AG04449 (cell line): ENCODE measurements around the gene IGFBPL1.

Source experiments
- CTCF ChIA-PET: fragments of 350-600 bp; formaldehyde crosslinking; extraction: SDS; loops from one replicate; lab custom pipeline; 2021; ENCODE audit warnings: antibody characterized with exemption; lab: Yijun Ruan, JAX
- POLR2A ChIA-PET: fragments of 400-600, 350-600 bp; formaldehyde crosslinking; extraction: SDS; loops from one replicate; lab custom pipeline; 2020; ENCODE audit warnings: antibody characterized with exemption, inconsistent platforms; lab: Yijun Ruan, JAX
- DNase-seq: peaks from one replicate; pipeline ENCODE4 v3.0.0-alpha.2; 2010; ENCODE audit warnings: low read depth, low spot score
- H3K4me3 ChIP-seq: 2 replicates; pipeline ENCODE4 v1.5.1; 2011; ENCODE audit warnings: low read depth, mild to moderate bottlenecking, control low read depth, low read length
- TF ChIP-seq, protein P1 (sequence below): IDR thresholded peaks from one replicate; pipeline ENCODE4 v1.5.1; 2011; ENCODE audit warnings: mild to moderate bottlenecking, moderate library complexity, low read length, control low read depth, inconsistent platforms; ENCODE audit not compliant: insufficient read depth; ENCODE audit errors: missing control alignments

Gene IGFBPL1

DNA sequence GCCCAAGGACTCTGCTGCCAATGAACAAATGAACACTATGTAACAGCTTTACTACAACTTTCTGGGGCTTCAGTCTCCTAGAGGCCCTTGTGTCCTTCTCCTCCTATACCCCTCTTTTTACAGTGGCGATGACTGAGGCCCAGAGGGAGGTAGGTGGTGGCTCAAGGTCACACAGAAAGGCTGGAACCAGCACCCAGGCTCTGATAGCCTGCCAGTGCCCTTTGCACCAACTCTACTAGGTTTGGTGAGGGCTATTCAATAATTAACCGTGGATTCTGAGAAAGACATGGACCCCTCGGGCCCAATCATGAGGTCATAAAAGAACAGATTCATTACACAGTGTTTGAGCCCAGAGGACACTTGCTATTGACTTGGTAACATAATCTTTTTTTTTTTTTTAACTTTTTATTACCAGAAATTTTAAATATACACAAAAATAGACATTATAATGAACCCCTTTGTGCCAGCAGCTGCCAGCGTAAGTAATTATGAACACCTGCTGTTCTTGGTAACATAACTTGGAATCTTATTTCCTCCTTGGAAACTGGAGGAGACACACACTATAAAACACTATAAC, 37.8 kb downstream of the IGFBPL1 start:
- no peak for DNase-seq
- H3K4me3 ChIP-seq = no peak overlapping the region
- ChIA-PET CTCF (interaction anchor here (1.0 kb wide), 1 partner anchor 15 kb away, joined by 3 read pairs; no protein-coding TSS in a partner anchor), POLR2A (no interaction called here)
- TF ChIP-seq, protein P1, sequence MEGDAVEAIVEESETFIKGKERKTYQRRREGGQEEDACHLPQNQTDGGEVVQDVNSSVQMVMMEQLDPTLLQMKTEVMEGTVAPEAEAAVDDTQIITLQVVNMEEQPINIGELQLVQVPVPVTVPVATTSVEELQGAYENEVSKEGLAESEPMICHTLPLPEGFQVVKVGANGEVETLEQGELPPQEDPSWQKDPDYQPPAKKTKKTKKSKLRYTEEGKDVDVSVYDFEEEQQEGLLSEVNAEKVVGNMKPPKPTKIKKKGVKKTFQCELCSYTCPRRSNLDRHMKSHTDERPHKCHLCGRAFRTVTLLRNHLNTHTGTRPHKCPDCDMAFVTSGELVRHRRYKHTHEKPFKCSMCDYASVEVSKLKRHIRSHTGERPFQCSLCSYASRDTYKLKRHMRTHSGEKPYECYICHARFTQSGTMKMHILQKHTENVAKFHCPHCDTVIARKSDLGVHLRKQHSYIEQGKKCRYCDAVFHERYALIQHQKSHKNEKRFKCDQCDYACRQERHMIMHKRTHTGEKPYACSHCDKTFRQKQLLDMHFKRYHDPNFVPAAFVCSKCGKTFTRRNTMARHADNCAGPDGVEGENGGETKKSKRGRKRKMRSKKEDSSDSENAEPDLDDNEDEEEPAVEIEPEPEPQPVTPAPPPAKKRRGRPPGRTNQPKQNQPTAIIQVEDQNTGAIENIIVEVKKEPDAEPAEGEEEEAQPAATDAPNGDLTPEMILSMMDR = no peak

DNA sequence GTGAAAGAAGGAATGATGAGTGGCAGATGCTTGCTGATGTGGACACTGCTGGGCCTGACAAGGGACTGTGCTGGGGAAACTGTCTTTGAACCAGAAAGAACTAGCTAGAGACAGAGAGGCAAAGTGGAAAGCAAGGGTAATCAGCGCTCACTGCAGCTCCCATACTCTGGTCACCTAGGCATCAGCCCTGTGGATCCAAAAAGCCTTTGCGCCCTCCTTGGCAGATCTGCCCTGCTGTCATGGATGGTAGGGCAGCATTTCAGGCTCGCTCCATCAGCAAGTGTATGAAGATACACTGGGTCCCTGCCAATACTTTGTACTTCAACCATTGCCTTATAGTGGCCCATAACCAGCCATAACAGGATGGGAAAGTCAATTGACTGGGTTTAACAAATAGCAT, 38.4 kb downstream of the IGFBPL1 start:
- no peak for DNase-seq
- CTCF ChIA-PET = no interaction called here
- H3K4me3 ChIP-seq = no peak overlapping the region
- TF ChIP-seq, protein P1 = no peak
- POLR2A ChIA-PET = no interaction called here

DNA sequence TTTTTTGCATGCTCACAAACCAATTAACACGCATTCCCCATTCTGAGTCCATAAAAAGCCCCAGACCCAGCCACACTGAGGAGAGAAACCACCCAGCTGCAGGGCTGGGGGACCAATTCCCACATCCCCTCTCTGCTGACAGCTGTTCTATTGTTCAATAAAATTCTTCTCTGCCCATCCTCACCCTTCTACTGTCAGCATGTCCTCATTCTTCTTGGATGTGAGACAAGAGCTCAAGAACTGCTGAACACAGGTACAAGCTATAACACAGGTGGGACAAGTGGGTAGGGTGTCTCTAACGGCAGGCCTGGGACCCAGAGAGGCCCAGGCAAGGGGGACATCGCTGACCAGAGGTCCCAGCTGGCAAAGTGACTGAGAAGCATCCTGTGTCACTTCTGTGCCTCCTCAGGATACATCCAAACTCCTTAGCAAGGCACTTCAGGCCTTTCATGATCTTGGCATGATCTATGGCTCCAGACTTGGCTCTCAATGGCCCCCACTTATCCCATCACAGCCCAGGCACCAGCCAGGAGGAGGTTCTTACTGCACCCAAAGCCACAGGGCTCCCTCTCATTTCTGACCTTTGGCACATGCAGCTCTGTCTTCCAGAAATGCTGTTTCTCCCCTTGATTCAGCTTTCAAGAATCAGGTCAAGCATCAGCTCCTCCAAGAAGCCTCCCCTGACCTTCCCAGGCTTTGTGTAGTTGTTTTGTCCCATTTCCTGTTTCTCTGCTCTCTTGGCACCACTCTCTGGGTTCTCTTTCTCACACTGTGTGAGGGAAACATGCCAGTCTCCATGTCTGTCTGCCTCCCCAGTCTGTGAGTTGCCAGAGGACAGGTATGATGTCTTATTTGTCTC, 39.0 kb downstream of the IGFBPL1 start:
- ChIA-PET CTCF (no interaction called here), POLR2A (no interaction called here)
- no peak for DNase-seq
- no peak overlapping the region for H3K4me3 ChIP-seq
- TF ChIP-seq, protein P1 = no peak

DNA sequence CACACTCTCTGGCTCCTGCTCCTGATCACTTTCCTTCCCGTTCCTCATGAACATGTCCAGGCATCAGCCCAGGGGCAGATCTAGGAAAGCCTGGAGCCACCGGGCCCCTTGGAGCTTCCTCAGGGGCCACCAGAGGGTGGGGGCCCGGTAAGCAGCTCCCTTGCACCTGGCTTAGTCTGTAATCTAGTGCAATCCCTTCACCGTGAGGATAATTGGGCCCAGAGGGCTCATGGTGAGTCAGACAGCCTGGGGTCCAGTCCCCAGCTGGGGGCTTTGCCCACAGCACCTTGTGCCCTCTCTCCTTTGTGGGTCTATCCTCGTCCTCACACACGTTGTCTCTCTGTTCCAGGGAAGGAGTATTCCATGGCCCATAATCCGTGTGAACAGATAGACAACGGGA, 42.1 kb downstream of the IGFBPL1 start:
- no peak for DNase-seq
- TF ChIP-seq, protein P1 = no peak
- ChIA-PET CTCF (interaction anchor here (1.7 kb wide), 1 partner anchor 19 kb away, joined by 5 read pairs; no protein-coding TSS in a partner anchor), POLR2A (no interaction called here)
- no peak overlapping the region for H3K4me3 ChIP-seq

DNA sequence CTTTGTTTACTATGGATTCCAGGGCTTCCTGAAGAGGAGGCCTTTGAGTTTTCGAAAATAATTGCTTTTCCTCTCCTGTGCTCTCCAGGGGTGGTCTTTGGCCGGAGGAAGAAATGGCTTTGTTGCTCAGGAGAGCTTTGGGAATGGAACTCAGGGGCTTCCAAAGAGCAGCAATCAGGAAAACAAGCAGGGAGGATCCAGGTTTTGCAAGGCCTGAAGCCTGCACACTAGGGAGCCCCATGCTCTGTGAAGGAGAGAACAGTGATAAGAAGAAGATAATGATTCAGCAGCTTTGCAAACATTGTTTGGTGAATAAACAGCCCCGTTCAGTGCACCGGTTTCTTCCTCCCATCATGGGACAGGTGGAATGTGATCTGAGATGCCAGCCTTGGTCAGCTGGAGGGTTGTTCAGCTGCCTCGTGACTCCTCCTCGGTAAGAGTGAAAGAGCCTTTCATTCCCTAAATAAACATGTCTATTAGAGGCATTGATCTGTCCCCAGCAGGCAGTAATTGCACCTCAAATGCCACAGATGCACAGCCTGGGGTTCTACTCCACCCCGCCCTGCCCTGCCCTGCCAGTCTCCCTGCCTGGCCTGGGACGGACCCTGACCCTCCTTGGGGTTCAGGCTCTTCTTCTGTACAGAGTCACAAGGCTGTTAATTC, 43.3 kb downstream of the IGFBPL1 start:
- H3K4me3 ChIP-seq = no peak overlapping the region
- ChIA-PET CTCF (interaction anchor here (1.7 kb wide), 1 partner anchor 18 kb away, joined by 5 read pairs; no protein-coding TSS in a partner anchor), POLR2A (no interaction called here)
- DNase-seq = no peak
- TF ChIP-seq, protein P1 = no peak
